Pons (tissue), 1 donor: Measurements from ENCODE around the gene P3H1.
"Not testable (repeated sequence)": the region's sequence is repeated elsewhere in the genome, so short reads cannot be mapped to it uniquely, and the experiment has no call there.

ENCODE experiments used
- DNase-seq: peaks from one replicate; pipeline ENCODE4 v3.0.0-alpha.2; 2016; ENCODE audit warnings: low spot score

The P3H1 gene

GRCh38 chr1:42766741-42767509 is at the start of gene P3H1, which contains the start of gene C1orf50:
P3H1 (minus strand) TSS chr1:42767028; CDS start chr1:42766971, 57 bp downstream.
C1orf50 (plus strand) TSS chr1:42767249; CDS start chr1:42767312, 63 bp downstream.
- DNase-seq, result peak; percentile 100

GRCh38 chr1:42815941-42816584 is 49.2 kb upstream of the P3H1 start:
- peak; percentile 45 for DNase-seq

GRCh38 chr1:42814815-42815214 is 48.0 kb upstream of the P3H1 start:
- DNase-seq, result not testable (repeated sequence)

- no peak for DNase-seq
Measured at GRCh38 chr1:42807056-42807668, 40.3 kb upstream of the P3H1 start.

GRCh38 chr1:42806593-42806992 is 39.8 kb upstream of the P3H1 start:
- no peak for DNase-seq

- DNase-seq, result no peak
Measured at GRCh38 chr1:42806171-42806570, 39.3 kb upstream of the P3H1 start.

GRCh38 chr1:42801832-42802473 is 35.1 kb upstream of the P3H1 start:
- no peak for DNase-seq

GRCh38 chr1:42797979-42798378 is 31.2 kb upstream of the P3H1 start:
- peak; percentile 30 for DNase-seq

GRCh38 chr1:42797414-42797813 is 30.6 kb upstream of the P3H1 start:
- DNase-seq, result no peak

GRCh38 chr1:42793824-42794223 is 27.0 kb upstream of the P3H1 start:
- DNase-seq, result no peak

- no peak for DNase-seq
Measured at GRCh38 chr1:42788021-42788420, 21.2 kb upstream of the P3H1 start.

- DNase-seq, result no peak
Measured at GRCh38 chr1:42786097-42786496, 19.3 kb upstream of the P3H1 start.

- no peak for DNase-seq
Measured at GRCh38 chr1:42784946-42785693, 18.3 kb upstream of the P3H1 start, which contains the start of gene TMEM269. TMEM269 (plus strand) TSS chr1:42784991; CDS start chr1:42789894, 4,903 bp downstream.

- no peak for DNase-seq
Measured at GRCh38 chr1:42784547-42784945, 17.7 kb upstream of the P3H1 start.

- no peak for DNase-seq
Measured at GRCh38 chr1:42783092-42783491, 16.3 kb upstream of the P3H1 start.

GRCh38 chr1:42780176-42780575 is 13.3 kb upstream of the P3H1 start:
- DNase-seq, result no peak

GRCh38 chr1:42779725-42780124 is 12.9 kb upstream of the P3H1 start:
- no peak for DNase-seq

GRCh38 chr1:42777852-42778251 is 11.0 kb upstream of the P3H1 start:
- peak; percentile 66 for DNase-seq

GRCh38 chr1:42776502-42776901 is 9.7 kb upstream of the P3H1 start:
- no peak for DNase-seq

- no peak for DNase-seq
Measured at GRCh38 chr1:42774928-42775526, 8.2 kb upstream of the P3H1 start.

GRCh38 chr1:42773420-42773819 is 6.6 kb upstream of the P3H1 start:
- no peak for DNase-seq
